ENCODE data around the gene TRMT1L. TPM values are rescaled to one million over a fixed set of nuclear protein-coding genes. Genes with fewer than 3 reads are reported as not detected.

Gene TRMT1L
- total RNA-seq, 2 experiments from 2014 or later = 22.0 to 22.9 TPM

GRCh38 chr1:185096531-185096930 lies 60.2 kb downstream of the TRMT1L start:
- no peak overlapping the region for H3K4me3 Mint-ChIP-seq
- POLR2A ChIA-PET = no interaction called here
- H3K4me1 Mint-ChIP-seq = peaks cover 2% of the 10 kb centered on the region
- H3K36me3 Mint-ChIP-seq = peaks cover 40% of the 10 kb centered on the region
- DNase-seq = no peak
- no peak for ATAC-seq (ENCODE audit: low read depth)
- H3K9me3 Mint-ChIP-seq = no peaks in the 10 kb centered on the region
- H3K27me3 Mint-ChIP-seq = no peaks in the 10 kb centered on the region
- no peak overlapping the region for H3K27ac Mint-ChIP-seq

DNA sequence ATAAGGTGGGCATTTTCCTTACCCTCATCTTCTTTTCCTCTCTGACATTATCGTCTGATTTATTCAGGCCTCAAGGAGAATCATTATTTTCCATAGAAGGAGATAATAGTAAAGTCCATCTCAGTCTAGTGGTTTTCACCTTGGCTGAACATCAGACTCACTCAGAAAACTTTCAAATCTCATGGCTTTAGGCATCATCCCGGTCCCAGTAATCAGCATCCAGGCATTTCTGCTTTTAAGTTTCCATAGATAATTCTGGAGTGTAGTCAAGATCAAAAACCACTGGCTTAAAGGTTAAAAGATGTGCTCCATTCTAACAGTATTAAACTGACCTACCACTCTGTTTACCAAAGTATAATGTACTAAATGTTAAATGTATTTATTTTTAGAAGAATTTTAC lies 62.0 kb downstream of the TRMT1L start:
- POLR2A ChIA-PET = no interaction called here
- peaks cover 2% of the 10 kb centered on the region for H3K4me1 Mint-ChIP-seq

GRCh38 chr1:185091480-185091879 lies 65.3 kb downstream of the TRMT1L start:
- H3K27ac Mint-ChIP-seq = no peak overlapping the region
- no peaks in the 10 kb centered on the region for H3K27me3 Mint-ChIP-seq
- H3K4me1 Mint-ChIP-seq = peaks cover under 1% of the 10 kb centered on the region
- H3K9me3 Mint-ChIP-seq = peaks cover 2% of the 10 kb centered on the region
- ATAC-seq (ENCODE audit: low read depth) = no peak
- no peak overlapping the region for H3K4me3 Mint-ChIP-seq
- peaks cover 36% of the 10 kb centered on the region for H3K36me3 Mint-ChIP-seq
- POLR2A ChIA-PET = no interaction called here
- no peak for DNase-seq

More for the DNA sequence above, 62.0 kb downstream of the TRMT1L start:
- Mint-ChIP-seq H3K9me3 (no peaks in the 10 kb centered on the region), H3K36me3 (peaks cover 29% of the 10 kb centered on the region), H3K27ac (no peak overlapping the region), H3K4me3 (no peak overlapping the region), H3K27me3 (no peaks in the 10 kb centered on the region)
- ATAC-seq (ENCODE audit: low read depth) (no peak), DNase-seq (no peak)

- Mint-ChIP-seq H3K9me3 (peaks cover 2% of the 10 kb centered on the region), H3K27me3 (no peaks in the 10 kb centered on the region), H3K36me3 (peaks cover 26% of the 10 kb centered on the region), H3K4me3 (no peak overlapping the region), H3K4me1 (no peaks in the 10 kb centered on the region), H3K27ac (no peak overlapping the region)
- POLR2A ChIA-PET = no interaction called here
- ATAC-seq (ENCODE audit: low read depth) (no peak), DNase-seq (no peak)
These were observed 69.0 kb downstream of the TRMT1L start for GRCh38 chr1:185087746-185088145.

DNA sequence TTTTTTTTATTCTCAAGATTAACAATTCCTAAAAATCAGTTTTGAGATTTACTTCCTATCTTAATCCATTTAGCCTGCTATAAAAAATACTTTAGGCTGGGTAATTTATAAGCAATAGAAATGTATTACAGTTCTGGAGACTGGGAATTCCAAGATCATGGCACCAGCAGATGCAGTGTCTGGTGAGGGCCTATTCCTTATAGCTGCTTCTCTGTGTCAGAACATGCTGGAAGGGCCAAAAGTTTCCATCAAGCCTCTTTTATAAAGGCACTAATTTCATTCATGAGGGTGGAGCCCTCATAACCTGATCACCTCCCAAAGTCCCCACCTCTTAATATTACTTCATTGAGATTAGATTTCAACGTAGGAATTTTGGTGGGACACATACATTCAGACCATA lies 69.7 kb downstream of the TRMT1L start:
- ATAC-seq (ENCODE audit: low read depth) = no peak
- Mint-ChIP-seq H3K27me3 (no peaks in the 10 kb centered on the region), H3K4me1 (no peaks in the 10 kb centered on the region), H3K4me3 (no peak overlapping the region), H3K27ac (no peak overlapping the region), H3K36me3 (peaks cover 26% of the 10 kb centered on the region), H3K9me3 (peaks cover 2% of the 10 kb centered on the region)
- POLR2A ChIA-PET = no interaction called here
- DNase-seq = no peak

DNA sequence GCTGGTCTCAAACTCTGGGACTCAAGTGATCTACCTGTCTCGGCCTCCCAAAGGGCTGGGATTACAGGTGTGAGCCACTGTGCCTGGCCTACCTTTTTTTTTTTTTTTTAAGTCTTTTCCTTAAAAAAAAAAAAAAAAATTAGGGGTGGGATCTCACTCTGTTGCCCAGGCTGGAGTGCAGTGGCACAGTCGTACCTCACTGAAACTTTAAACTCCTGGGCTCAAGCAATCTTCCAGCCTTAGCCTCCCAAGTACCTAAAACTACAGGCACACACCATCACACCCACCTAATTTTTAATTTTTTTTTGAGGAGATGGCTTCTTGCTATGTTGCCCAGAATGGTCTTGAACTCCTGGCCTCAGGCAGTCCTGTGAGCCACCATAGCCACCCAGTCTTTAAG lies 72.9 kb downstream of the TRMT1L start:
- DNase-seq = no peak
- no peak for ATAC-seq (ENCODE audit: low read depth)
- Mint-ChIP-seq H3K27me3 (no peaks in the 10 kb centered on the region), H3K36me3 (peaks cover 18% of the 10 kb centered on the region), H3K4me1 (no peaks in the 10 kb centered on the region), H3K27ac (no peak overlapping the region), H3K9me3 (peaks cover 5% of the 10 kb centered on the region), H3K4me3 (no peak overlapping the region)
- POLR2A ChIA-PET = no interaction called here

DNA sequence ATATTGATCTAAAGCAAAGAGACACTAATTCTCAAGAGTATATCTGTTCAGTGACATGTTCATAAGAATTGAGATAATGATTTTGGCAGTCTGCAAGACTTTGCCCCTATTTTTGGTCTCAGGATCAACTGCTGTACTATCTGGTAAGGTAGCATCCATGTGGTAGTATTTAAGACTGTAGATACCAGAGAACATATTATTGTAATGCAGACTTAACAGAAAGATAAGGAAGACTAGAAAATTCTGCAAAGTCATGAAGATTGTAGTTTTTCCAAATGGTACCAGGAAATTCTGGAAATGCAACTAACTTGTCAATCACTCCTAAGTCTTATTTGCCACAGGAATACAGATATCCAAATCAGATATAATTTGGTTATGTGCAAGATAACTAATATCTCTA lies 76.3 kb downstream of the TRMT1L start:
- no peak overlapping the region for H3K27ac Mint-ChIP-seq
- POLR2A ChIA-PET = no interaction called here
- peaks cover 3% of the 10 kb centered on the region for H3K4me1 Mint-ChIP-seq
- no peaks in the 10 kb centered on the region for H3K27me3 Mint-ChIP-seq
- ATAC-seq (ENCODE audit: low read depth) (no peak), DNase-seq (no peak)
- peaks cover 6% of the 10 kb centered on the region for H3K9me3 Mint-ChIP-seq
- H3K4me3 Mint-ChIP-seq = no peak overlapping the region
- peaks cover 8% of the 10 kb centered on the region for H3K36me3 Mint-ChIP-seq

- DNase-seq (no peak), ATAC-seq (ENCODE audit: low read depth) (no peak)
- POLR2A ChIA-PET = interaction anchor here (0.6 kb wide), 1 partner anchor 670 kb away, joined by 3 read pairs; no protein-coding TSS in a partner anchor
- Mint-ChIP-seq H3K9me3 (peaks cover 6% of the 10 kb centered on the region), H3K4me3 (no peak overlapping the region), H3K27ac (no peak overlapping the region), H3K36me3 (peaks cover 9% of the 10 kb centered on the region), H3K4me1 (peaks cover 6% of the 10 kb centered on the region), H3K27me3 (no peaks in the 10 kb centered on the region)
These were observed 79.4 kb downstream of the TRMT1L start for GRCh38 chr1:185077374-185077773.

DNA sequence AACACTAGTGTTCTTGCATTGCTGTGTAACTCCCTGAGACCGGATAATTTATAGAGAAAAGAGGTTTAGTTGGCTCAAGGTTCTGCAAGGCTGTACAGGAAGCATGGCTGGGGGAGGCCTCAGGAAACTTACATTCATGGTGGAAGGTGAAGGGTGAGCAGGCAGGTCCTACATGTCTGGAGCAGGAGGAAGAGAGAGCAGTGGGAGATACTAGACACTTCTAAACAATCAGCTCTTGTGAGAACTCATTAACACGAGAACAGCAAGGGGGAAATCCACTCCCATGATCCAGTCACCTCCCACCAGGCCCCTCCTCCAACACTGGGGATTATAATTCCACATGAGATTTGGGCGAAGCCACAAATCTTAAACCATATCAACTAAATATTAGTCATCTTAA lies 81.3 kb downstream of the TRMT1L start:
- H3K36me3 Mint-ChIP-seq = peaks cover 23% of the 10 kb centered on the region
- H3K9me3 Mint-ChIP-seq = peaks cover 4% of the 10 kb centered on the region
- H3K4me3 Mint-ChIP-seq = no peak overlapping the region
- POLR2A ChIA-PET = no interaction called here
- no peak for ATAC-seq (ENCODE audit: low read depth)
- peaks cover 9% of the 10 kb centered on the region for H3K4me1 Mint-ChIP-seq
- no peaks in the 10 kb centered on the region for H3K27me3 Mint-ChIP-seq
- H3K27ac Mint-ChIP-seq = no peak overlapping the region
- DNase-seq = no peak

- Mint-ChIP-seq H3K4me3 (no peak overlapping the region), H3K36me3 (peaks cover 23% of the 10 kb centered on the region), H3K27me3 (no peaks in the 10 kb centered on the region), H3K4me1 (peaks cover 9% of the 10 kb centered on the region), H3K27ac (no peak overlapping the region), H3K9me3 (peaks cover 4% of the 10 kb centered on the region)
- no peak for DNase-seq
- POLR2A ChIA-PET = no interaction called here
- ATAC-seq (ENCODE audit: low read depth) = no peak
These were observed 82.4 kb downstream of the TRMT1L start for GRCh38 chr1:185074307-185074706.

DNA sequence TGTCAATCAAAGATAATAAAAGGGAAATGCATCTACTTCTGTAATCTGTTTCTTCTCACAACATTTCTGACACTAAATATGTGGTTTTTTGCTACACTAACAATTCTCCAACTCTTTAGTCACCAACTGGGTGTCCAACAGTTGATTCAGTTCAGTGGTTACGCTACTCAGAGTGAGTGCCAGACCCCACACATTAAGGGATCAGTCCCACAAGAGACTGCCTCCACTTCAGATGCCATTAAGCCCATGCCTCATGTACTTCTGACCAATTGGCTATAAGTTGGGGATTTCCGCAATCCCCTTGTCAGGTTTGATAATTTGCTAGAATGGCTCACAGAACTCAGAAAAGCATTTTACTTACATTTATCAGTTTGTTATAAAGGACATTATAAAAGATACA lies 83.0 kb downstream of the TRMT1L start:
- ATAC-seq (ENCODE audit: low read depth) (no peak), DNase-seq (no peak)
- peaks cover 24% of the 10 kb centered on the region for H3K36me3 Mint-ChIP-seq
- no peak overlapping the region for H3K27ac Mint-ChIP-seq
- H3K4me3 Mint-ChIP-seq = no peak overlapping the region
- POLR2A ChIA-PET = no interaction called here
- peaks cover 9% of the 10 kb centered on the region for H3K4me1 Mint-ChIP-seq
- peaks cover 4% of the 10 kb centered on the region for H3K9me3 Mint-ChIP-seq
- no peaks in the 10 kb centered on the region for H3K27me3 Mint-ChIP-seq

DNA sequence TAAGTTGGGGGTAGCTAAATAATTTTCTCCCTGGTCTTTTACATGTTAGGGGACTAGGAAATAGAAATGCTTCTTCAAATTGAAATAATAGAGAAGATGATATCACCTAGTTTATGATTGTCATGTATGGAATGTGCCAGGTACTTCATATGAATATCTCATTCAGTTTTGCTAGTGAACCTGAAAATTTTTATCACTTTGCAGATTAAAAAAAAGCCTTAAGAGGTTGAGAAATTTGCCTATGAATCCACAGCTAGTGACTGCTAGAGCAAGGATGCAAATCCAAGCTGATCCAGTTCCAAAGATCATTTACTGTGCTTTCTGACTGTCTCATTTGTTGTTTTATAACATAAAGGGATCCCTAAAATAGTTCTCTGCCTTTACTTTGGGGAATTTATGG lies 86.7 kb downstream of the TRMT1L start:
- POLR2A ChIA-PET = no interaction called here
- H3K36me3 Mint-ChIP-seq = peaks cover 31% of the 10 kb centered on the region

GRCh38 chr1:185069202-185069772 lies 87.5 kb downstream of the TRMT1L start:
- Mint-ChIP-seq H3K4me1 (peaks cover 10% of the 10 kb centered on the region), H3K9me3 (peaks cover 3% of the 10 kb centered on the region), H3K36me3 (peaks cover 34% of the 10 kb centered on the region), H3K27ac (no peak overlapping the region), H3K27me3 (no peaks in the 10 kb centered on the region), H3K4me3 (no peak overlapping the region)
- no peak for DNase-seq
- POLR2A ChIA-PET = no interaction called here
- ATAC-seq (ENCODE audit: low read depth) = no peak

More for the DNA sequence above, 86.7 kb downstream of the TRMT1L start:
- H3K4me1 Mint-ChIP-seq = peaks cover 10% of the 10 kb centered on the region
- peaks cover 2% of the 10 kb centered on the region for H3K9me3 Mint-ChIP-seq
- H3K27me3 Mint-ChIP-seq = no peaks in the 10 kb centered on the region
- H3K27ac Mint-ChIP-seq = no peak overlapping the region
- DNase-seq (no peak), ATAC-seq (ENCODE audit: low read depth) (no peak)
- no peak overlapping the region for H3K4me3 Mint-ChIP-seq

- Mint-ChIP-seq H3K9me3 (peaks cover 5% of the 10 kb centered on the region), H3K27ac (no peak overlapping the region), H3K4me3 (no peak overlapping the region), H3K27me3 (no peaks in the 10 kb centered on the region), H3K4me1 (peaks cover 11% of the 10 kb centered on the region), H3K36me3 (peaks cover 36% of the 10 kb centered on the region)
- POLR2A ChIA-PET = no interaction called here
- no peak for ATAC-seq (ENCODE audit: low read depth)
- DNase-seq = no peak
These were observed 88.4 kb downstream of the TRMT1L start for GRCh38 chr1:185068341-185068740.

All from activated naive CD8-positive, alpha-beta T cell treated with anti-CD3 and anti-CD28 coated beads, Interleukin-2, amount 10 ng/mL, durations not matched to agents 7 days and 5 days (primary cell).